Measurements from ENCODE around the gene ATP2B1.
A peak's percentile ranks its signal among the peaks of the same experiment; 100 is the strongest.
"Not testable (repeated sequence)": the region's sequence is repeated elsewhere in the genome, so short reads cannot be mapped to it uniquely, and the experiment has no call there.

The ATP2B1 gene

GRCh38 chr12:89710873-89711750, 2.5 kb upstream of the ATP2B1 start:
- peak; percentile 29 for FAIRE-seq

- FAIRE-seq, result no peak
Observed at GRCh38 chr12:89709995-89710872, 1.6 kb upstream of the ATP2B1 start.

- peak; percentile 59 for FAIRE-seq
Observed at GRCh38 chr12:89709157-89709994, 738 bp upstream of the ATP2B1 start.

- no peak for FAIRE-seq
Observed at GRCh38 chr12:89707703-89708564, 704 bp downstream of the ATP2B1 start.

- FAIRE-seq, result no peak
Observed at GRCh38 chr12:89706986-89707702, 1.5 kb downstream of the ATP2B1 start.

GRCh38 chr12:89706551-89706950, 2.1 kb downstream of the ATP2B1 start:
- no peak for FAIRE-seq

GRCh38 chr12:89704457-89704856, 4.2 kb downstream of the ATP2B1 start:
- FAIRE-seq, result no peak

GRCh38 chr12:89703768-89704167, 4.9 kb downstream of the ATP2B1 start:
- no peak for FAIRE-seq

- no peak for FAIRE-seq
Observed at GRCh38 chr12:89702503-89702902, 6.1 kb downstream of the ATP2B1 start.

- FAIRE-seq, result no peak
Observed at GRCh38 chr12:89701606-89702206, 6.9 kb downstream of the ATP2B1 start.

- no peak for FAIRE-seq
Observed at GRCh38 chr12:89700191-89700810, 8.3 kb downstream of the ATP2B1 start.

- FAIRE-seq, result no peak
Observed at GRCh38 chr12:89698607-89699006, 10.0 kb downstream of the ATP2B1 start.

- not testable (repeated sequence) for FAIRE-seq
Observed at GRCh38 chr12:89697728-89698127, 10.9 kb downstream of the ATP2B1 start.

GRCh38 chr12:89697296-89697695, 11.3 kb downstream of the ATP2B1 start:
- no peak for FAIRE-seq

- FAIRE-seq, result no peak
Observed at GRCh38 chr12:89695830-89696229, 12.8 kb downstream of the ATP2B1 start.

GRCh38 chr12:89695100-89695499, 13.5 kb downstream of the ATP2B1 start:
- peak; percentile 35 for FAIRE-seq

GRCh38 chr12:89694542-89694941, 14.1 kb downstream of the ATP2B1 start:
- no peak for FAIRE-seq

GRCh38 chr12:89693639-89694202, 14.9 kb downstream of the ATP2B1 start:
- no peak for FAIRE-seq

GRCh38 chr12:89692439-89692838, 16.2 kb downstream of the ATP2B1 start:
- FAIRE-seq, result no peak

- FAIRE-seq, result no peak
Observed at GRCh38 chr12:89691659-89692058, 17.0 kb downstream of the ATP2B1 start.
